GM19035 (cell line): ENCODE data around the gene TMEM52.

Source experiments
- ATAC-seq: cut with Tn5 transposase; IDR thresholded peaks from one replicate; pipeline ENCODE4 v1.9.1; 2021; ENCODE audit not compliant: unreplicated experiment

The TMEM52 gene

DNA sequence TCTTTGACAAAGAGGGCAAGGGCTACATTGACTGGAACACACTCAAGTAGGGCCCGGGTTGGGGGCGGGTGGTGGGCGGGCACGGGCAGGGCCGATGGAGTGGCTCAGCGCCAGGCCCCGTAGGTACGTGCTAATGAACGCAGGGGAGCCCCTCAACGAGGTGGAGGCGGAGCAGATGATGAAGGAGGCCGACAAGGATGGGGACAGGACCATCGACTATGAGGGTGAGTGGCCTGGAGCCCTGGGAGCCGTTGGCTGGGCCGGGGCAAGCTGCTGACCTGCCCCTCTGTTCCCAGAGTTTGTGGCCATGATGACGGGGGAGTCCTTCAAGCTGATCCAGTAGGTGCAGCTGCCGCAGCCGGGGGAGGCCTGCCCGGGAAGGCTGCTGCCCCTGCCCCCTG, 2.2 kb downstream of the TMEM52 start:
- ATAC-seq: no peak

- no peak for ATAC-seq
Measured at GRCh38 chr1:1915911-1916840, 2.9 kb downstream of the TMEM52 start.

GRCh38 chr1:1914971-1915692, 3.9 kb downstream of the TMEM52 start, which contains the start of gene CALML6:
Gene CALML6 (plus strand): TSS chr1:1915260. CDS start chr1:1915281, 21 bp downstream.
- no peak for ATAC-seq

GRCh38 chr1:1914101-1914970, 4.7 kb downstream of the TMEM52 start:
- no peak for ATAC-seq

GRCh38 chr1:1911350-1912041, 7.6 kb downstream of the TMEM52 start:
- no peak for ATAC-seq

GRCh38 chr1:1910651-1911331, 8.3 kb downstream of the TMEM52 start:
- ATAC-seq: no peak

GRCh38 chr1:1910033-1910465, 9.0 kb downstream of the TMEM52 start:
- ATAC-seq: no peak

DNA sequence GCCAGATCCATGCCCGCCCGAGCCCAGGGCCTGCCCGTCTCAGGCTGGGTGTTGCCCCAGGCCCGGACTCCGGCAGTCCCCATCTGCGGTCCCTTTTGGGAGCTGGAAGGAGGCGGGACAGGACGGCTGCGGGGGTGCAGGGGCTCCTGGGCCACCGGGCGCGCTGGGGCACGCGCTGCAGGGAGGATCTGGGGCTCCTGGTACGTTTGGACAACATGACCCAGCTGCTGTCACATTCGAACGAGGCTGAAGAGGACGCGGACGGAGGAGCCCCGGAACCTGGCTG, 10.6 kb downstream of the TMEM52 start:
- ATAC-seq: no peak

DNA sequence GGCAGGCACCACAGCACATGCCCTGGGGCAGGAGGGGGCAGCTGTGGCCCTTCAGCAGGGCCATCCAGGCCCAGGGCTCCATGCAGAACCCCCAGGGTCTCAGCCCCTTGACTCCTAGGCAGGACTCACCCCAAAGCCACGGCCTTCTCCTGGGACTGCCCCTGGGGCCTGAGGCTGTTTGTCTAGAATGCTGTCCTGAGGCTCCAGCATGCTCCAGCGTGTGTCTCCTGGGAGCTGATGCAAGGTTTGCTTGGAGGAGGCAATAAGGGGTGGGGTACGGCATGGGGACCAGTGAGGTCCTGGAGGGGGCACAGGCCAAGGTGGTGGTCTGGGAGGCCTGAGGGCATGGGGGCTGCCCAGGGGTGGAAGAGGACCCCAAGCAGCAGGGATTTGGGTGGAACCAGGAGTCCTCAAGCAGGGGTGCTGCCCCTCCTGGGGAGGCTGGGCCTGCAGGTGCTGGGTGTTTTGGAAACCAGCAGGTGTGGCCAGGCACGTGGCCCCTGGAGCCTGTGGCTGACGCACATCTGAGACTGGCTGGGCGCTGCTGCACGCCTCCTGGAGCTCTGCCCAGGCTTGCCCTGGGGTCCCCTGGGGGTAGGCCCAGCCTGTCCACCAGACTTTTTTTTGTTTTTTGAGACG, 11.9 kb downstream of the TMEM52 start:
- no peak for ATAC-seq

- no peak for ATAC-seq
Measured at GRCh38 chr1:1906185-1907097, 12.6 kb downstream of the TMEM52 start.

- no peak for ATAC-seq
Measured at GRCh38 chr1:1903224-1903623, 15.9 kb downstream of the TMEM52 start.

- no peak for ATAC-seq
Measured at GRCh38 chr1:1901641-1902294, 17.3 kb downstream of the TMEM52 start.

DNA sequence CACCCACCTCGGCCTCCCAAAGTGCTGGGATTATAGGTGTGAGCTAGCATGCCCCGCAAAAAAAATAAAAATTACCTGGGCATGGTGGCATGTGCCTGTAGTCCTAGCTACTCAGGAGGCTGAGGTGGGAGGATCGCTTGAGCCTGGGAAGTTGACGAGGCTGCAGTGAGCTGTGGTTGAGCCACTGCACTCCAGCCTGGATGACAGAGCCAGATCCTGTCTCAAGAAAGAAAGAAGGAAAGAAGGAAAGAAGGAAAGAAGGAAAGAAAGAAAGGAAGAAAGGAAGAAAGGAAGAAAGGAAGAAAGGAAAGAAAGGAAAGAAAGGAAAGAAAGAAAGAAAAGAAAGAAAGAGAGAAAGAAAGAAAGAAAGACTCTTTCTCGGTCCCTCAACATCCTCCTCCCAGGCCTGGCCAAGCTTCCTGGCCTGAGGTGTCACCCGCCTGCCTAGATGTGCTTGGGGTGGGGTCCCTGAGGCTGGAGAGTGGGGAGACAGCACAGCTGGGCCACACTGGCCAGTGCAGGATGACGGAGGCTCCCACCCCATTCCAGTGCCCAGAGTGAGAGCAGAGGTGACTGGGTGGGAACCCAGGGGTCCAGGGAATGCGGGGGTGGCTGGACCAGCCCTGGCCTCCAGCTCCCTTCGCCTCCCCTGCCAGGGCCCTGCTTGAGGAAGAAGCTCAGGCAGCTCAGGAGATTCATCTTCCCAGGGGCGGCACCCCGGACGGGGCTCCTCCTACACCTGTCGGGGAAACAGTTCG, 18.0 kb downstream of the TMEM52 start:
- no peak for ATAC-seq

GRCh38 chr1:1899967-1900327, 19.1 kb downstream of the TMEM52 start:
- no peak for ATAC-seq

GRCh38 chr1:1899266-1899966, 19.7 kb downstream of the TMEM52 start:
- no peak for ATAC-seq

DNA sequence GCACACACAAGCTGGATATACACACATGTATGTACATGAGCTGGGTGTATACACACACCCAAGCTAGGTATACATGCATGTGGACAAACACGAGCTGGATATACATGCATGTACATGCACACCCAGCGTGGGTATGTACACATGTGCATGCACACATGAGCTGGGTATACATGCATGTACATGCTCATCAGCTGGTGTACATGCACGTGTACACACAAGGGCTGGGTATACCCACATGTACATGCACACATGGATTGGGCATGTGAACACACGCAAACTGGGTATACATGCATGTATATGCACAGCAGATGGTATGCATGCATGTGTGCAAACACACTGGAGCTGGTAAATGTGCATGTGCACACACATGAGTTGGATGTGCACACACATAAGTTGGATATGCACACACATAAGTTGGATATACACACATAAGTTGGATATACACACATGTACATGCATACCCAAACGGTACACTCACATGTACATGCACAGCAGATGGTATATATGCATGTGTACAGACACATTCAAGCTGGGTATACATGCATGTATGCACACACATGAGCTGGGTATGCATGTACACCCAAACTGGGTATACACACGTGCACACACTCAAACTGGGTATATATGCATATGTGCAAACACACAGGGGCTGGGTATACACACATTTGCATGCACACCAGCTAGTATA, 20.7 kb downstream of the TMEM52 start:
- ATAC-seq: no peak
